Measurements from ENCODE around the gene ZNF723.

DNA sequence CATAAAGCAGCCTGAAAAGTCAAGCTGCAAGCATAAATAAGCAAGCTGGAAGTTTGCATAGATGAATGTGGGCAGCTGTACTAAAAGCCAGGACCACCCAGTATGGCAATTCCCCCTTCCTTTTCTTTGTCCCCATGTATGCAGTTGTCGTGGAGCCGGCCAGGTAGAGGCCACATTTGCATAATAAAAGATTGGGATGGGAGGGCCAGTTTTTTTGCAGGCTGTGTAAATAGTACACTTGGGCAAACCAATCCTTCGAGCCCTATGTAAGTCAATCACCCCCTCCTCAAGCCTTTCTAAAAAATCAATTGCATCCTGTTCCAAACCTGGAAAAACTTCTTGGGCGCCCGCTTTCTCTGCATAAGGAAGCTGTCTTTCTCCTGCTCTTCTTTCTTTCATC is 35.1 kb upstream of the ZNF723 start:
- TF ChIP-seq, protein P1, sequence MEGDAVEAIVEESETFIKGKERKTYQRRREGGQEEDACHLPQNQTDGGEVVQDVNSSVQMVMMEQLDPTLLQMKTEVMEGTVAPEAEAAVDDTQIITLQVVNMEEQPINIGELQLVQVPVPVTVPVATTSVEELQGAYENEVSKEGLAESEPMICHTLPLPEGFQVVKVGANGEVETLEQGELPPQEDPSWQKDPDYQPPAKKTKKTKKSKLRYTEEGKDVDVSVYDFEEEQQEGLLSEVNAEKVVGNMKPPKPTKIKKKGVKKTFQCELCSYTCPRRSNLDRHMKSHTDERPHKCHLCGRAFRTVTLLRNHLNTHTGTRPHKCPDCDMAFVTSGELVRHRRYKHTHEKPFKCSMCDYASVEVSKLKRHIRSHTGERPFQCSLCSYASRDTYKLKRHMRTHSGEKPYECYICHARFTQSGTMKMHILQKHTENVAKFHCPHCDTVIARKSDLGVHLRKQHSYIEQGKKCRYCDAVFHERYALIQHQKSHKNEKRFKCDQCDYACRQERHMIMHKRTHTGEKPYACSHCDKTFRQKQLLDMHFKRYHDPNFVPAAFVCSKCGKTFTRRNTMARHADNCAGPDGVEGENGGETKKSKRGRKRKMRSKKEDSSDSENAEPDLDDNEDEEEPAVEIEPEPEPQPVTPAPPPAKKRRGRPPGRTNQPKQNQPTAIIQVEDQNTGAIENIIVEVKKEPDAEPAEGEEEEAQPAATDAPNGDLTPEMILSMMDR (IDR thresholded peaks at IDR 0.05): no peak
- TF ChIP-seq POLR2A (IDR thresholded peaks at IDR 0.05): no peak

Data from testis (tissue), 2 donors.